Measurements from ENCODE around the gene ATXN7L3B. TPM values are rescaled to one million over a fixed set of nuclear protein-coding genes. Genes with fewer than 3 reads are reported as not detected.

The ATXN7L3B gene
- total RNA-seq, 1 donor: 24.6 TPM

DNA sequence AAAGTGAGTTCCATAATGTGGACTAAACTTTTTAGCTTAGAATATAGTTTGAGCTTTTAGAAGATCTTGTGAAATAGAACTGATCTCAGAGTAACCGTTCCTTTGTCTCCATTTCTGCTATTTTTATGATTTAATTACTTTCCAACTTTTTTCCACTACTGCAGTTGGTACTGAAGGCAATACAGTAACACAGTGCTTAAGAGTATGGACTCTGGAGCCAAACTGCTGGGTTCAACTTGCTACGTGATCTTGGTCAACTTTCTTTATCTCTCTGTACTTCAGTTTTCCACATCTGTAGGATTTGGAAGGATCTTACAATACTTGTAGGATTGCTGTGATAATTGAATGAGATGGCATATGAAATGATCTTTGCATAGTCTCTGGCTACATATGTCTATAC, 40.9 kb downstream of the ATXN7L3B start:
- no peaks in the 10 kb centered on the region for H3K9me3 ChIP-seq (ENCODE audit: low read depth, low read length)
- H3K4me3 ChIP-seq (ENCODE audit: insufficient read depth, low read length): no peak overlapping the region
- no peak overlapping the region for H3K27ac ChIP-seq (ENCODE audit: low read depth, low read length)
- no peaks in the 10 kb centered on the region for H3K27me3 ChIP-seq (ENCODE audit: insufficient read depth, low read length)
- H3K4me1 ChIP-seq (ENCODE audit: insufficient read depth, low read length): no peaks in the 10 kb centered on the region
- H3K36me3 ChIP-seq (ENCODE audit: insufficient read depth, low read length): no peaks in the 10 kb centered on the region
- TF ChIP-seq, protein P1, sequence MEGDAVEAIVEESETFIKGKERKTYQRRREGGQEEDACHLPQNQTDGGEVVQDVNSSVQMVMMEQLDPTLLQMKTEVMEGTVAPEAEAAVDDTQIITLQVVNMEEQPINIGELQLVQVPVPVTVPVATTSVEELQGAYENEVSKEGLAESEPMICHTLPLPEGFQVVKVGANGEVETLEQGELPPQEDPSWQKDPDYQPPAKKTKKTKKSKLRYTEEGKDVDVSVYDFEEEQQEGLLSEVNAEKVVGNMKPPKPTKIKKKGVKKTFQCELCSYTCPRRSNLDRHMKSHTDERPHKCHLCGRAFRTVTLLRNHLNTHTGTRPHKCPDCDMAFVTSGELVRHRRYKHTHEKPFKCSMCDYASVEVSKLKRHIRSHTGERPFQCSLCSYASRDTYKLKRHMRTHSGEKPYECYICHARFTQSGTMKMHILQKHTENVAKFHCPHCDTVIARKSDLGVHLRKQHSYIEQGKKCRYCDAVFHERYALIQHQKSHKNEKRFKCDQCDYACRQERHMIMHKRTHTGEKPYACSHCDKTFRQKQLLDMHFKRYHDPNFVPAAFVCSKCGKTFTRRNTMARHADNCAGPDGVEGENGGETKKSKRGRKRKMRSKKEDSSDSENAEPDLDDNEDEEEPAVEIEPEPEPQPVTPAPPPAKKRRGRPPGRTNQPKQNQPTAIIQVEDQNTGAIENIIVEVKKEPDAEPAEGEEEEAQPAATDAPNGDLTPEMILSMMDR (IDR thresholded peaks at IDR 0.05; ENCODE audit: extremely low read depth, low read depth, low read length): no peak
- DNase-seq (ENCODE audit: insufficient read length, low spot score, missing footprints): no peak
- H2AFZ ChIP-seq (ENCODE audit: low read length): no peak overlapping the region
- no peak overlapping the region for H3K4me2 ChIP-seq (ENCODE audit: insufficient read depth, low read length)
- H4K20me1 ChIP-seq (ENCODE audit: insufficient read depth, low read length): no peaks in the 10 kb centered on the region
- H3K79me2 ChIP-seq (ENCODE audit: insufficient read depth, low read length): no peaks in the 10 kb centered on the region

DNA sequence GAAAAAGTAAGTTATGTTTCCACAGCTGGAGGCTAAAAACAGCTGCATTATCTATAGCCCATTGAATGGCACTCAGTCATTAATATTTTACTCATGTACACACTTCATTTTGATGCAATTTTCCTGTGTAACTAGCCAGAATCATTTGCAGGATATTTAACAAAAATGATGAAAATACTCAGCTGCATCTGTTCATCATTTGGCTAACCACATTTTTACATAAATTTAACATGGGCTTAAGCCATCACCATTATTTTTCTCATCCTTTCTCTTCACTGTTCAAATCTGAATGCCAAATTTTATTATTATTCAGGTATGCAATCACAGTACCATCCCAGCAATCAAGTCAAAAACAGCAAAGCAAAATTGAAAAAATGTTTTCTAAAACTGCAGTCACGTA, 41.8 kb downstream of the ATXN7L3B start:
- H3K27me3 ChIP-seq (ENCODE audit: insufficient read depth, low read length): no peaks in the 10 kb centered on the region
- no peak overlapping the region for H3K4me3 ChIP-seq (ENCODE audit: insufficient read depth, low read length)
- H4K20me1 ChIP-seq (ENCODE audit: insufficient read depth, low read length): no peaks in the 10 kb centered on the region
- TF ChIP-seq, protein P1 (IDR thresholded peaks at IDR 0.05; ENCODE audit: extremely low read depth, low read depth, low read length): no peak
- H3K9me3 ChIP-seq (ENCODE audit: low read depth, low read length): no peaks in the 10 kb centered on the region
- no peaks in the 10 kb centered on the region for H3K4me1 ChIP-seq (ENCODE audit: insufficient read depth, low read length)
- no peaks in the 10 kb centered on the region for H3K36me3 ChIP-seq (ENCODE audit: insufficient read depth, low read length)
- DNase-seq (ENCODE audit: insufficient read length, low spot score, missing footprints): no peak
- no peak overlapping the region for H3K27ac ChIP-seq (ENCODE audit: low read depth, low read length)
- no peak overlapping the region for H3K4me2 ChIP-seq (ENCODE audit: insufficient read depth, low read length)
- no peaks in the 10 kb centered on the region for H3K79me2 ChIP-seq (ENCODE audit: insufficient read depth, low read length)
- H2AFZ ChIP-seq (ENCODE audit: low read length): no peak overlapping the region

DNA sequence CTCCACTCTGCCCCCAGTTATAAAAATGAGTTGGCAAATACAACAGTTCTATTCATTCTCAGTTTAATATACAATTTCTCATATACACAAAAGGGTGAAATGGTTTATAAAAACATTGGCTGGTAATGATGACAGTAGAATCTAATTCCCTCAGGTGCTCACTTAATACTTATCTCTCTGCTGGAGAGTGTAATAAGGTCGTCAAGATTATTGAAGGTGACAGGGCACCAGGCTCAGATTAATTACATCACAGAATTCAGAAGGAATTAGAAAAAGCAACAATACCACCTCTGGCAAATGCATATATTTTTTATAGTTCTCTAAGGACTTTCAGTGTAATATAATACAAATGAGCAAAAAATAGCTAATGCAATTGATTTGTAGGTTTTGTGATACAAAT, 42.3 kb downstream of the ATXN7L3B start:
- H3K79me2 ChIP-seq (ENCODE audit: insufficient read depth, low read length): no peaks in the 10 kb centered on the region
- no peaks in the 10 kb centered on the region for H3K4me1 ChIP-seq (ENCODE audit: insufficient read depth, low read length)
- no peaks in the 10 kb centered on the region for H4K20me1 ChIP-seq (ENCODE audit: insufficient read depth, low read length)
- no peaks in the 10 kb centered on the region for H3K9me3 ChIP-seq (ENCODE audit: low read depth, low read length)
- no peak overlapping the region for H3K4me3 ChIP-seq (ENCODE audit: insufficient read depth, low read length)
- DNase-seq (ENCODE audit: insufficient read length, low spot score, missing footprints): no peak
- H2AFZ ChIP-seq (ENCODE audit: low read length): no peak overlapping the region
- TF ChIP-seq, protein P1 (IDR thresholded peaks at IDR 0.05; ENCODE audit: extremely low read depth, low read depth, low read length): no peak
- no peaks in the 10 kb centered on the region for H3K27me3 ChIP-seq (ENCODE audit: insufficient read depth, low read length)
- no peak overlapping the region for H3K4me2 ChIP-seq (ENCODE audit: insufficient read depth, low read length)
- no peak overlapping the region for H3K27ac ChIP-seq (ENCODE audit: low read depth, low read length)
- no peaks in the 10 kb centered on the region for H3K36me3 ChIP-seq (ENCODE audit: insufficient read depth, low read length)

DNA sequence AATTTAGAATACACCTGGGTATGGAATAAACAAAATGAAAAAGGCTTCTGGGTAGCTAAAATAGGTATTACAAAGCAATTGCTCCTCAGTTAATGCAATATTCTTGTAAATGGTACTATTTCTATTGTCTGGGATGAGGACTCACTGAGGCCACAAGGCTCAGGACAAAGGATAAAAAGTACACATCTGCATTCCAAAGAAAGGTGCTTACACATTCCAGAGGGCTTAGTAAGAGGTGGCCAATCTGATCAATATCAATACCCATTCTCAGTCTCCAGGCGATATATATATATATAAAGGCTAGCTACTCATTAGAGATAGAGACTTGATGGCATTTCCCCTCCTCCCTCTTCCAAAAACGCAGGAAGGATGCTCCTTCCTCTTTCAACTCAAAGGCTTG, 43.8 kb downstream of the ATXN7L3B start:
- Histone ChIP-seq H3K27me3 (ENCODE audit: insufficient read depth, low read length) (no peaks in the 10 kb centered on the region), H3K4me2 (ENCODE audit: insufficient read depth, low read length) (no peak overlapping the region), H3K79me2 (ENCODE audit: insufficient read depth, low read length) (no peaks in the 10 kb centered on the region), H3K36me3 (ENCODE audit: insufficient read depth, low read length) (no peaks in the 10 kb centered on the region), H3K4me1 (ENCODE audit: insufficient read depth, low read length) (no peaks in the 10 kb centered on the region), H4K20me1 (ENCODE audit: insufficient read depth, low read length) (no peaks in the 10 kb centered on the region), H3K4me3 (ENCODE audit: insufficient read depth, low read length) (no peak overlapping the region), H2AFZ (ENCODE audit: low read length) (no peak overlapping the region), H3K27ac (ENCODE audit: low read depth, low read length) (no peak overlapping the region), H3K9me3 (ENCODE audit: low read depth, low read length) (no peaks in the 10 kb centered on the region)
- TF ChIP-seq, protein P1 (IDR thresholded peaks at IDR 0.05; ENCODE audit: extremely low read depth, low read depth, low read length): no peak
- DNase-seq (ENCODE audit: insufficient read length, low spot score, missing footprints): no peak

Data from osteoblast (primary cell).